HG03135 (cell line): Measurements from ENCODE around the gene TMEM208.
A peak's percentile ranks its signal among the peaks of the same experiment; 100 is the strongest.

ENCODE experiments used
- ATAC-seq: cut with Tn5 transposase; IDR thresholded peaks from one replicate; pipeline ENCODE4 v1.9.1; 2021; ENCODE audit warnings: mild to moderate bottlenecking, moderate library complexity; ENCODE audit not compliant: unreplicated experiment

Gene TMEM208

DNA sequence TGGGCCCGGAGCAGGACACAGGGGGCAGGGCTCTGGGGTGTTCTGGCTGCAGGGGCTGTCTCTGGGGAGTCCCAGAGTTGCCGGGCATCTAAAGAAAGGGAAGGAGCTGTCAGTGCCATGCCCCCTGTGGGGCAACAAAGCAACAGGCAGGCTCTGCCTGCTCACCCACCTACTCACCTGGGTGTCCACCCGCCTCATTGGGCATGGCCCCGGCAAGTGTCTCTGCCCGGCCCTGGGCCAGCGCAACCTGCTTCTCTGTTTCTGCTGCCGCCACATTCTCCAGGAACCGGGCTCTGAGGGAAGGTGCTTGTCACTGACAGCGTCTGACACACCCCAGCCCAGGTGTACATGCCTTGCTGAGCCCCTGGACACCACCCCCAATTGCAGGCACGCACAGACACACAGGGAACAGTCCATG, 7.3 kb downstream of the TMEM208 start:
- ATAC-seq = no peak

GRCh38 chr16:67235816-67236562, 9.1 kb downstream of the TMEM208 start:
- ATAC-seq = no peak

DNA sequence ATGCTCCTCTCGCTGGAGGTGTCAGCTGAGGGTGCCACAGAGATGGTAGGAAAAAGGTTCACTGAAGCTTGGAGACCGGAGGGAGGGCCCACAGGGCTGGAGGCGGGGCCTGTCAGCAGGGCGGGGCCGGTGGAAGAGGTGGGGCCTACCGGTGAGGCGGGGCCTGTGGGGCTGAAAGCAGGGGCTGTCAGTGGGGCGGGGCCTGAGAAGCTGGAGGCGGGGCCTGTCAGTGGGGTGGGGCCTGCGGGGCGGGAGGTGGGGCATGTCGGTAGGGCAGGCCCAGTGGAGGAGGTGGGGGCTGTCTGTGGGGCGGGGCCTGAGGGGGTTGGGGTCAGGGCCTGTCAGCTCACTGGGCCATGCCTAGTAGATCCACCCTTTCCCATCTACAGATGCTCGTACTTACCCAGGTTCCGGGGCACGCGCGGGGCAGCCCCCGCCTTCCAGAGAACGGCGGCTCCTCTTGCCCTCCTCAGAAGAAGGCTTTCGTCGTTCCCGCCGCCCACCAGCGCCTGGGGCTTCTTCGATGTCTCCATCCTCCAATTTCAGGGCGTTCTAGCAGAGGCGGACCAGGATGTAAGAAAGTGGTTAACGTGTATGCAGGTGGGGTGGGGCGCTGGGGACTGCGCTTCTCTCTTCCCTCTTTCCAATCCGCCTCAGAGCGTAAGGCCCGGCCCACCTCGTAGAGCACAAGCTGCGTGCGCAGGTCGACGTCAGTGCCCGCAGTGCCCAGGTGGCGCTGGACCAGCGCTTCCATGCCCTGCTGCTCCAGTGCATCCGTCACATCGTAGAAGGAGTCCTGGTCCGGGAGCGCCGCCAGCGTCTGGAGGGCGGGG, 9.8 kb downstream of the TMEM208 start:
- no peak for ATAC-seq

DNA sequence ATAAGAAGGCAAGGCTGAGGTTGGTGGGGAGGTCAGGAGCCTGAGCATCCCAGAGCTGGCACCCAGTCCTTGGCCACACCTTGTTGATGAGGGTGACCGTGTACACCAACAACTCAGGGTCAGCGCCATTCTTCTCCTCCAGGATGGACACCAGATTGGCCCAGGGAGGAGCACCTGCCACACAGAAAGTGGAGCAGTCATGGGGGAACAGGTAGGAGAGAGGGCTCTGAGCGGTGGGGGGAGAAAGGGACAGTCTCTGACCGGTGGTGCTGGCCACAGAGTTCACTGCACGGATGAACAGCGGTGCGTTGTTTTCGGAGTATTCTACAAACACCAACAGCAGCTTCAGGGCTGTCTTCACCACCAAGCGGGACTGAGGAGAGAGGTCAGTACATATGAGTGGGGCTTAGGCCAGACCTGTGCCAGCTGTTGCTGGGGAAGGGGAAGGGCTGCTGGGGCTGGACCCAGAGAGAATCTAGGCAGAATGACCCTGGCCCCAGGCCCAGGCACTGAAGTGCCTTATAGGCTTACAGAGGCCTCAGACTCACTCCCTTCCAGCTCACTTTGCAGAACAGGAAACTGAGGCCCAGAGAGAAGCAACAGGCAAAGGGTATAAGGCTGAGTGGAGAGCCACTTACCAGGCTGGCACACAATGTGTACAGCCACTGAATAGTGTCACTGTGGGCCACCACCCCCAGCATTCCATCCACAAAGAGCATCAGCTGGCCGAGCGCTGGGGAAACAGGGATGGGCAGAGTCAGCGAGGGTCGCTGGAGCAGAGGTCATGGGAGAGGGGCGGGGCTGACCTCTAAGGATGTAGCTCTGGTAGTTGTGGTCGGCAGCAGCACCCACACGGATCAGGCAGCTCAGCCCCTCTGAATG, 10.7 kb downstream of the TMEM208 start:
- ATAC-seq = no peak

DNA sequence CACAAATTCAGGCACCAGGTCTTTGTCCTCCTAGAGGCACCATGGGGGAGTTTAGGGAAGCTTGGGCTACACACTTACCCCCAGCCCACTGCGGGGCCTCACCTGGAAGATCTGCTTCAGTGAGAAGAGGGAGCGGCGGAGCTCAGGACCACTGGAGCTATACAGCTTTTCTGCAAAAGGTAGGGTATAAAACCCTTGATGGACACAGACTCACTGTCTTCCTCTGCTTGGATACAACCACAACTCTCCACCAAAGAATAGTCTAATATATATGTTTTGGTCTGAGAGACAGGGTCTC, 11.3 kb downstream of the TMEM208 start:
- ATAC-seq = no peak

DNA sequence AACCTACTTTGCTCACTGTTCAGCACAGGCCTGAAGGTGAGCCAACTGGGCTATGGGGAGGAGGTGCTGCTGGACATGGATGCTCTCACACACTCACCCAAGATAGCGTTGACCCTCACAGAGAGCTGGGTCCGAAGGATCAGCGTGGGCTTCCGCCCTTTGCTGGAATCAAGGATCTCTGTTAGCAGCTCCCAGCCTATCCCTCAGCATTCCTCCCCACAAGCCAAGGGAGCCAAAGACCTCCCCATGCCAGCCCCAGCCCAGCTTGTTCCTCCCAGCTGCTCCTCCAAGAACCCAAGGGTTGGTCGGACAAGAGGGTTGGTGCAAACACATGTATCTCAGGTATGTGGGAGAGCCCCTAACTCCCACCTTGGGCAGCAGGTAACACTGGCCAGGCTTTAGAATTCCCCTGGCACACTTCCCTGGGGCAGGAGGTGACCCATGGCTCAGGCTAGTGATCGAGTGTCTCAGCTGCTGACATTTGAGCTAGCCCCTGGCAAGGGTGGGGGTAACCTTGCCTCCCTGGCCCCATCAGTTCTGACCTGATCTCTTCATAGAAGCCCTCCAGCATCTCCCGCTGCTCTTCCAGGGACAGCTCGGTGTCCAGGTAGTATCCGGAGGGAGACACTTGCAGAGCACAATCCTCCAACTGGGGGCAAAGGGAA, 12.0 kb downstream of the TMEM208 start:
- ATAC-seq = no peak

DNA sequence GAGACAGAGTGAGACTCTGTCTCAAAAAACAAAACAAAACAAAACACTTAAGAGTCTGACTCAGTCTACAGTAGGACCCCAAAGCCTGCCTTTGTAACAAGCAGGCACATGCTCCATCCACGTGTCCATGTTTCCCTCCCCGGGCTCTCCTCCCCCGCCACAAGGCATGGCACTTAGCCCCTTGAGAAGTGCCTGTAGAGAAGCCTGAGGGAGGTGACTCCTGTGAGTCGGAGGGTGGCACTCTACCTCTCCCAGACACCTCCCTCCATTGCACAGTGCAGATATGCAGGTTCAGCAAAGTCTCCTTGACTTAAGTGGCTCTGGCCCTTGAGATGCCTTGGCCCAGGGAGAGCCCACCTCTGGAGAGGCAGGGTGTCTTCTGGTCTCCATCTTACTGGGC, 13.6 kb downstream of the TMEM208 start:
- ATAC-seq = no peak

DNA sequence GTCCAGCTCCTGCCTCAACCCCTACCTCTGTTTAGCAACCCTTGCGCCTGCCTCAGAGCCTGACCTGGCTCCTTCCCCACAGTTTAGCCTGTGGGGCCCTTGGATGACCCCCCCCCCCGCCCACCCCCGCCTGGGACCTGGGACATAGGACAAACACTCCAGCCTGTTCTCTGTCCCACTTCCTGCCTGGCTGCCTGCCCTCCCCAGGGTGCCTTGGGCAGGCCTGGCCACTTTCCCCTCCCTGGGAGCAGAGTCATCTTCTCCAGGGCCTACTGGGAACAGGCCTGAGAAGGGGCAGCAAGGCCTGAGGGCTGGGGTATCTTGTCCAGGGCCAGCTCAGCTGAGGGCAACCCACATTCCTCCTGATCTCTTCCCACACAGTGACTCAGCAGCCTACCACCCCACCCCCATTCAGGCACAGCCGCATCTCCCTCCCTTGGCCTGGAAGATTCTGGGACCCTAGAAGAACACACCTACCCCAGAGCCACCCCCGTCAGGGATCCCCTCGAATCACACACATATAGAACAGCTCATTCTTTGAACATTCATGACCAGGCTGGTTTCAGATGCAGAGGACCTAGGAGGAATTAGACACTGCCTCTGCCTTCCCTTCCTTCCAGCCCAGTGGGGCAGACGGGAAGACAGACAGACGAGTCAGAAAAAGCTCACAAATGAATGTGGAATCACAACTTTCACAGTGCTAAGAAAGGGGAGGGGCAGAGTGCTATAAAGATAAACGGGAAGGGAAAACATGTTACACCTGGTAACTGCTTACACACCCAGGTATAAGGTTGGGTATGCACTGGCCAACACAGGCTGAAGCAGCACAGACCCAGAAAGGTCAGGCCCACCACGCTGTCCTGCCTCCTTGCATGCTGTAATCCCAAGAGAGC, 14.3 kb downstream of the TMEM208 start:
- no peak for ATAC-seq

DNA sequence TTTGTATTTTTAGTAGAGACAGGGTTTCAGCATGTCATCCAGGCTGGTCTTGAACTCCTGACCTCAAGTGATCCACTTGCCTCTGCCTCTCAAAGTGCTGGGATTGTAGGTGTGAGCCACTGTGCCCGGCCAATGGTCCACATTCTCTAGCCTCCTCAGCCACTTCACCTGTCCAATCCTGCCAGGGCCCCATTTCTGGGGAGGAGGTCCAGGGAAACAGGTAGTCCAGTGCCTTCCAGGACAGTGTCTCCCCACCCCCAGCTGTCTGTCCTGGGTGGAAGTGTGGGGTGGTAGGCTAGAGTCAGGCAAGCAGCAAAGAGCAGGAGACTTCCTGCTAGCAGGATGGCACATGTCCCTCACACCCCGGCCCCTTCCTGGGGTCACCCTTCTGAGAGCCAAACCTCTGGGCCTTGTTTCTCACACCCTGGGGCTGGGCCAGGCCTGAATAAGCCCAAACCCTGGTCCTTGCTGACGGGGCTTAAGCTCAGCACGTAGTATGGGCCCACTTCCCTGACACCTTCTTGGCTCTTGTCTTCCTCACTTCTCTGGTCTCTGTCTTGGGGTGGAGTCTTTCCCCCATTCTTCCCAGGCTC, 15.3 kb downstream of the TMEM208 start:
- ATAC-seq = no peak

GRCh38 chr16:67243481-67243880, 16.6 kb downstream of the TMEM208 start:
- ATAC-seq = no peak

DNA sequence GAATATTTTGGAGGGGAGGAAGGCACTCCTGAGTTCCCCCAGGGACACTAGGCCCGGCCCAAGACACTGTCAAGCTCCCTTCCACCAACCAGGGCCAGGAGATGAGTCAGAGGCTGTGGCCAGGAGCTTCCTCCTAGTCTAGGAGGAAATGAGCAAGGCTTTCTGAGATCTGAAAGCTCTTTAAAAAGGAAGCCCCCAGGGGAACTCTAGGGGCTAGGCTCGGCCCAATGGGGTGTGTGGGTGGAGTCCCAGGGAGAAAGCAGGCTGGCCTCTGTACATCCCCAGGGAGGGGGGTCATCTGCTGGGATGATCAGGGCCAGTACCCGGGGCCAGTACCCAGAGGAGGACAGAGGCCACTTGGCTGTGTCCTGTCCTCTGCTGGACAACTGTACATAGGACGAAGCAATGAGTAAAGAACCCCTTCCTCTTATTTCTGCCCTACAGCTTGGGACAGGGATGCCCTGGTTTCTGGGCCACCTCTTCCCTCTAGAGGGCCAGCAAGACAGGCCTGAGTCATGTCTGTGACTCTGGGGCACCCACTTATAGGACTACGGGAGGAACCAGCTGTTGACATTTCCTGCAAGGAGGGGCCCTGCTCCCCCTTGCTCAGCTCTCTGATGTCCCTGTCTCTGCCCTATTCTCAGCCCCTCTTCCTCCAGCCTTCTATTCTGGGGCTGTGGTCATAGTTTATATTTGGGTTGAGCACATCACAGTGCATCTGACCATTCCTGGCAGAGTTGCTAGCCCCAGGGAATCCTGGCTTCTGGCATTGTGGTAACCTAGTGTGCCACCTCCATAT, 17.7 kb downstream of the TMEM208 start:
- peak; percentile 48 for ATAC-seq

- no peak for ATAC-seq
Observed at GRCh38 chr16:67245186-67245585, 18.3 kb downstream of the TMEM208 start.

- no peak for ATAC-seq
Observed at GRCh38 chr16:67245674-67246080, 18.7 kb downstream of the TMEM208 start.

- no peak for ATAC-seq
Observed at GRCh38 chr16:67246081-67246755, 19.3 kb downstream of the TMEM208 start.

DNA sequence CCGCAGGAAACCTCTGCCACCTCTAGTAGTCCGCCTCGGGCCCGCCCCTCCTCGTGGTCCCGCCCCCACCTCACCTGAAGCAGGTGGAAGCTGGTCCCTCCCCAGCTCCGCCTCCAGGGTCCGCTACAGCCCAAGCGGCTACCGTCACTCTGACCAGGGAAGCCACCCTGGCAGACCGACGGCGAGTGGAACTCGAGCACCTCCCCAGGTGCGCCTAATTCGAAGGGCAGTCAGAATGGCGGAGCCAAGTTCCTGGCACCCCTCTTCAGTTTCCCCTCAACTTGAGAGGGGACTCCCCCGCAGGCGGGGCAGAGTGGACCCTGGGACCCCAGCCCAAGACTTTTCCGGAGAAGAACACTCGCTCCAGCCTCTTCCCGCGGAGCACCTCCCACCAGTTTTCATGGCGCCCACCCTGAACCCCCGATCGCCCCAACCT, 19.8 kb downstream of the TMEM208 start:
- no peak for ATAC-seq

GRCh38 chr16:67247192-67248072, 20.5 kb downstream of the TMEM208 start, which contains the start of gene FHOD1:
Gene FHOD1, minus strand, starts transcription at chr16:67247481. Its CDS starts 71 bp downstream, at chr16:67247410.
- peak; percentile 56 for ATAC-seq

DNA sequence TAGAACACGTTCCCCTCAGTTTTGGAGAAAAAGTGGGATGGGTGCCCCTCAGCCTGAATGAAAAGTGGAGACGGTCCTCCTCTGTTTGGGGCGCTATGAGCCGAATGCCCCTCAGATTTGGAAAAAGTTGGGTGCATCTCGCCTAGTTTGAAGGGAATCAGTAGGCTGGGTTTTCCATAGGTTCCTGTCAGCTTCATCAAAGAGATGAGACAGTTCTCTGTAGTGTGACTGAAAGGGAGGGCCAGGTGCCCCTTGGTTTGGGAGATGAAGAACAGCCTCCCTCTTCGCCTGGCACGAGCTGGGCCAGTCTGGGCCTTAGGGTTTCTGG, 21.1 kb downstream of the TMEM208 start:
- no peak for ATAC-seq
